CD4-positive, alpha-beta T cell treated with Interleukin-4 for 1 hour (primary cell): Measurements from ENCODE around the gene RANBP6.

Source experiments
- DNase-seq, 2 donors: peaks; one replicate each; pipeline ENCODE4 v3.0.0-alpha.2; 2020 to 2022

RANBP6 gene

GRCh38 chr9:6006749-6007057 lies 8.7 kb downstream of the RANBP6 start:
- DNase-seq = no peak

GRCh38 chr9:6000955-6001354 lies 14.5 kb downstream of the RANBP6 start:
- DNase-seq = no peak

GRCh38 chr9:5999443-6000101 lies 15.9 kb downstream of the RANBP6 start:
- no peak for DNase-seq

- DNase-seq = no peak
Observed at GRCh38 chr9:5994493-5994892, 20.9 kb downstream of the RANBP6 start.

GRCh38 chr9:5988265-5988664 lies 27.2 kb downstream of the RANBP6 start:
- no peak for DNase-seq

- DNase-seq = no peak
Observed at GRCh38 chr9:5983042-5983441, 32.4 kb downstream of the RANBP6 start.

DNA sequence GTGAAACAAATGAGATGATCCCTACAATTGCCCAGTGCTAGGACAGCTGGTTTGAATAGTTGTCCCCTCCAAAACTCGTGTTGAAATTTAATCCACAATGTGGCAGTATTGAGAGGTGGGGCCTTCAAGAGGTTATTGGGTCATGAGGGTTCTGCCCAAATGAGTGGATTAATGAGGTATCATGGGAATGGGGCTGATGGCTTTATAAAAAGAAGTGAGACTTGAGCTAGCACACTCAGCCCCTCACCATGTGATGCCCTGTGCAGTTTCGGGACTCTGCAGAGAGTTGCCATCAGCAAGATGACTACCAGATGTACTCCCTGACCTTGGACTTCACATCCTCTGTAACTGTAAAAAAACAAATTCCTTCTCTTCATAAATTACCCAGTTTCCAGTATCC lies 33.1 kb downstream of the RANBP6 start:
- DNase-seq = no peak

DNA sequence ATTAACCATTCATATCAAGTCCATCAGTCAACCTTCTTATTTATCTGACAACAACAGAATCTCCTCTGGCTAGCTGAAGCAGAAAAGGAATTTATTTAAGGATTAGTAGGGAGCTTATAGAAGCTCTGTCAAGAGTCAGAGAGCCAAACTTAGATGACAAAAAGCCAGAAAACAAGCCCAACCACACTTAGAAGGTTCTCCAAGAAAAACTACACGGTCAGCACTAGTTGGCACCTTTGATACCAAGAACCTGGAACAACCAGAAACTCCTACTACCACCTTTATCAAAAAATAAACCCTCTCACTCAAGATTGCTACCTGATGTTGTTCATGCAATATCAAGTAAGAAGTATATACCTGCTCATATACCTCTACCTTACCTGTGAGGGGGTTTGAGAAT lies 36.9 kb downstream of the RANBP6 start:
- DNase-seq = no peak

- no peak for DNase-seq
Observed at GRCh38 chr9:5976674-5977397, 38.6 kb downstream of the RANBP6 start.

DNA sequence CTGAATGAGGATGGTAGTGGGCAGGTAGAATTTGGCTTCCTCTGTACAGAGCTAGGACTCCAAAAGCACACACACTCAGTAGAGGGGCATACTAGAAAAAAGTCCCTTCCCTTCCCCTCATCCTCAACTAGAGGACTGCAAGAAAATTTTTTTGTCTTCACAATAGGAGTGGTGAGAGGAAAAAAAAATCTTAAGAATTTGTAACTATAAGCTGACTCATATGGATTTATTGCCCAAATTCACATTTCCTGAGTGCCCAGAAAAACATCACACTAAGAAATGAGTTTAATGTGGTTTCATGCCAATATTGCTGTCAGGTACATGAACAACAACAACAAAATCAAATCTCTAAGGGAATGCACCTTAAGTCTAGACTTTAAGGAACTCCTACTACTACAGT lies 43.7 kb downstream of the RANBP6 start:
- DNase-seq = no peak
